ENCODE data around the gene SND1. TPM values are rescaled to one million over a fixed set of nuclear protein-coding genes. Genes with fewer than 3 reads are reported as not detected.

SND1 gene
- total and polyA plus RNA-seq, 10 donors, result 61.7 to 173 (median 116) TPM

GRCh38 chr7:128092221-128092620, 440.2 kb downstream of the SND1 start:
- Histone ChIP-seq H3K9me3 (no peaks in the 10 kb centered on the region), H3K27ac (no peak overlapping the region), H3K36me3 (peaks cover 0 to 100% (median 49%) of the 10 kb centered on the region in 6 donors), H3K4me3 (no peak overlapping the region), H3K4me1 (peaks cover 0 to 11% (median 3%) of the 10 kb centered on the region in 6 donors), H3K27me3 (replicated peaks in 1 of 7) (no peaks in the 10 kb centered on the region)
- intact Hi-C loops (cut with DNase I; ENCODE audit: low total_unique reads), result no loop called here
- no peak for TF ChIP-seq POLR2A (IDR thresholded peaks at IDR 0.05)
- TF ChIP-seq POLR2AphosphoS5 (IDR thresholded peaks at IDR 0.05), result no peak
- TF ChIP-seq, protein P1, sequence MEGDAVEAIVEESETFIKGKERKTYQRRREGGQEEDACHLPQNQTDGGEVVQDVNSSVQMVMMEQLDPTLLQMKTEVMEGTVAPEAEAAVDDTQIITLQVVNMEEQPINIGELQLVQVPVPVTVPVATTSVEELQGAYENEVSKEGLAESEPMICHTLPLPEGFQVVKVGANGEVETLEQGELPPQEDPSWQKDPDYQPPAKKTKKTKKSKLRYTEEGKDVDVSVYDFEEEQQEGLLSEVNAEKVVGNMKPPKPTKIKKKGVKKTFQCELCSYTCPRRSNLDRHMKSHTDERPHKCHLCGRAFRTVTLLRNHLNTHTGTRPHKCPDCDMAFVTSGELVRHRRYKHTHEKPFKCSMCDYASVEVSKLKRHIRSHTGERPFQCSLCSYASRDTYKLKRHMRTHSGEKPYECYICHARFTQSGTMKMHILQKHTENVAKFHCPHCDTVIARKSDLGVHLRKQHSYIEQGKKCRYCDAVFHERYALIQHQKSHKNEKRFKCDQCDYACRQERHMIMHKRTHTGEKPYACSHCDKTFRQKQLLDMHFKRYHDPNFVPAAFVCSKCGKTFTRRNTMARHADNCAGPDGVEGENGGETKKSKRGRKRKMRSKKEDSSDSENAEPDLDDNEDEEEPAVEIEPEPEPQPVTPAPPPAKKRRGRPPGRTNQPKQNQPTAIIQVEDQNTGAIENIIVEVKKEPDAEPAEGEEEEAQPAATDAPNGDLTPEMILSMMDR (IDR thresholded peaks at IDR 0.05 in 8 of 11, conservative IDR thresholded peaks at IDR 0.05 in 3 of 11), result no peak
- no peak for DNase-seq
- WGBS, 5 donors, result 92 to 99% (median 95%) methylated on average over 5 of the region's 5 CpGs

GRCh38 chr7:128093614-128094570, 441.9 kb downstream of the SND1 start:
- 63 to 88% (median 84%) methylated on average over 14 of the region's 14 CpGs for WGBS, 5 donors
- Histone ChIP-seq H3K27me3 (replicated peaks in 1 of 7) (no peaks in the 10 kb centered on the region), H3K27ac (no peak overlapping the region), H3K4me1 (peaks cover 0 to 6% (median under 1%) of the 10 kb centered on the region in 6 donors), H3K9me3 (no peaks in the 10 kb centered on the region), H3K36me3 (peaks cover 0 to 92% (median 47%) of the 10 kb centered on the region in 6 donors), H3K4me3 (no peak overlapping the region)
- DNase-seq, result no peak
- intact Hi-C loops (cut with DNase I; ENCODE audit: low total_unique reads), result no loop called here
- peak in 1 of 3 donors; percentile 46 for TF ChIP-seq POLR2AphosphoS5 (IDR thresholded peaks at IDR 0.05)
- no peak for TF ChIP-seq POLR2A (IDR thresholded peaks at IDR 0.05)

DNA sequence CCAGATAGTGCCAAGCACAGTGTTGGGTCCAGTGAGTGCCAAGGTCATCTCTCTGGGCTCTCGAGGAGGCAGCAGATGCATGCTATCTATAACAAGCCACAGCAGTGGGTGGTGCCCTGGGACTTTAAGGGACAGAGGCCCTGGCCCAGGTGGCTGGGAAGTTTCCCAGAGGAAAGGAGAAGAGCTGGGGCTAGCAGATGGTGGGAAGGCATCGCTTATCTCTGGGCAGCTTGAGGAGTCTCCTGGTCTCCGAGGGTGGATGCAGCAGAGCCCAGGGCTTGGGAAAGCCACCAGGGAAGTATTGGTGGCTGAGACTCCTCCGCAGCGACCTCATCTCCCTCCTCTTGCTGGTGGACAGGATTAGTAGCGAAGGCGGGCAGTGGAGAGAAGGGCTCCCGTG, 442.7 kb downstream of the SND1 start:
- Histone ChIP-seq H3K27me3 (replicated peaks in 1 of 7) (no peaks in the 10 kb centered on the region), H3K9me3 (no peaks in the 10 kb centered on the region), H3K36me3 (peaks cover 0 to 84% (median 40%) of the 10 kb centered on the region in 6 donors), H3K4me1 (peaks cover 0 to 5% (median 0%) of the 10 kb centered on the region in 6 donors), H3K4me3 (no peak overlapping the region), H3K27ac (no peak overlapping the region)
- 90 to 96% (median 94%) methylated on average over 8 of the region's 8 CpGs for WGBS, 5 donors
- no peak for TF ChIP-seq POLR2AphosphoS5 (IDR thresholded peaks at IDR 0.05)
- TF ChIP-seq, protein P1 (IDR thresholded peaks at IDR 0.05 in 8 of 11, conservative IDR thresholded peaks at IDR 0.05 in 3 of 11), result no peak
- TF ChIP-seq POLR2A (IDR thresholded peaks at IDR 0.05), result no peak
- no peak for DNase-seq
- intact Hi-C loops (cut with DNase I; ENCODE audit: low total_unique reads), result no loop called here

DNA sequence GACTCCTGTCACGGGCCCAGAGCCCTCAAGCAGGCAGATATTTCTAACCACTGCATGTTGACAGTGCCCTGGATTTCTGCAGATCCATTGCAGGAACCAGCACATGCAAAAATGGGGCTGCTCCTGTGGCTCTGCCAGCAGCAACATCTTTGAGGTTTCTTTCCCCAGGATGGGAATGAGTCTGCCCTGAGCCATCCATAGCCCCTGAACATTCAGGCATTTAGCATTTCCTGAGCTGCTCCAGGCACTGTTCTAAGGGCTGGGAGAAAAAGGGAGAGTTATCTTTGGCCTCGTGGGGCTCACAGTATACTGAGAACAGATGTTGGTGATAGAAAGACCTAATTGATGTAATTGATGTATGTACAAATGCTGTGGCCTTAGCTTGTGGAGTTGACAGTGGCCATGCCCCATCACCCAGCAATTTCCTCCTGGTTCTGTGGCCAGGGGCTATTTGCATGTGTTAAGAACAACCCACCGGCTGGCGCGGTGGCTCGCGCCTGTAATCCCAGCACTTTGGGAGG, 445.3 kb downstream of the SND1 start:
- peaks cover 0 to 20% (median 10%) of the 10 kb centered on the region in 6 donors for H3K4me1 ChIP-seq
- H3K36me3 ChIP-seq, result peaks cover 0 to 58% (median 17%) of the 10 kb centered on the region in 6 donors
- intact Hi-C loops (cut with DNase I; ENCODE audit: low total_unique reads), result no loop called here
- no peaks in the 10 kb centered on the region for H3K27me3 ChIP-seq (replicated peaks in 1 of 7)
- no peak for DNase-seq
- no peaks in the 10 kb centered on the region for H3K9me3 ChIP-seq
- TF ChIP-seq, protein P1 (IDR thresholded peaks at IDR 0.05 in 8 of 11, conservative IDR thresholded peaks at IDR 0.05 in 3 of 11), result no peak
- no peak for TF ChIP-seq POLR2AphosphoS5 (IDR thresholded peaks at IDR 0.05)
- TF ChIP-seq POLR2A (IDR thresholded peaks at IDR 0.05), result no peak
- no peak overlapping the region for H3K4me3 ChIP-seq
- 92 to 97% (median 96%) methylated on average over 7 of the region's 7 CpGs for WGBS, 5 donors
- no peak overlapping the region for H3K27ac ChIP-seq
